Liver (tissue), 9 donors: Measurements from ENCODE around the gene WLS. TPM values are rescaled to one million over a fixed set of nuclear protein-coding genes. Genes with fewer than 3 reads are reported as not detected.

Source experiments
- DNase-seq: peaks from one replicate; pipeline ENCODE4 v3.0.0-alpha.2; 2017; ENCODE audit warnings: low spot score
- H3K27ac ChIP-seq, 2 donors: one replicate each; pipeline ENCODE4 v1.7.0; 2013; ENCODE audit warnings: inconsistent platforms in 2 of 2, low read length in 2 of 2, control low read depth in 1 of 2, low read depth in 1 of 2, mild to moderate bottlenecking in 1 of 2
- H3K27me3 ChIP-seq, 4 donors: one replicate each; pipeline versions ENCODE4 v1.6.1 to v1.7.0; 2013; ENCODE audit warnings: low read length in 3 of 4, inconsistent platforms in 1 of 4, mild to moderate bottlenecking in 1 of 4, moderate library complexity in 1 of 4; ENCODE audit not compliant: control insufficient read depth in 4 of 4, insufficient read depth in 4 of 4
- H3K36me3 ChIP-seq, 4 donors: one replicate each; pipeline versions ENCODE4 v1.6.1 to v1.7.0; 2013; ENCODE audit warnings: low read length in 3 of 4, mild to moderate bottlenecking in 3 of 4, low read depth in 1 of 4, moderate library complexity in 1 of 4; ENCODE audit not compliant: control insufficient read depth in 4 of 4, insufficient read depth in 3 of 4
- H3K4me1 ChIP-seq, 4 donors: one replicate each; pipeline versions ENCODE4 v1.6.1 to v1.7.0; 2013; ENCODE audit warnings: low read length in 3 of 4, mild to moderate bottlenecking in 3 of 4, moderate library complexity in 1 of 4; ENCODE audit not compliant: control insufficient read depth in 4 of 4, insufficient read depth in 4 of 4
- H3K4me3 ChIP-seq, 3 donors: one replicate each; pipeline versions ENCODE4 v1.6.1 to v1.7.0; 2013; ENCODE audit warnings: low read length in 3 of 3, control low read depth in 1 of 3, low read depth in 1 of 3, mild to moderate bottlenecking in 1 of 3
- H3K9ac ChIP-seq, 2 donors: one replicate each; pipeline ENCODE4 v1.7.0; 2013; ENCODE audit warnings: low read length in 2 of 2, mild to moderate bottlenecking in 2 of 2, moderate library complexity in 2 of 2, control low read depth in 1 of 2, low read depth in 1 of 2
- H3K9me3 ChIP-seq, 4 donors: one replicate each; pipeline versions ENCODE4 v1.6.1 to v1.7.0; 2013; ENCODE audit warnings: low read length in 3 of 4; ENCODE audit not compliant: control insufficient read depth in 4 of 4
- ATF3 ChIP-seq: IDR thresholded peaks from 2 replicates; pipeline ENCODE4 v1.6.1; 2016; ENCODE audit warnings: antibody characterized with exemption
- CTCF ChIP-seq: fragments of 150-350 bp; IDR thresholded peaks from 2 replicates; pipeline ENCODE4 v1.5.1; 2017; ENCODE audit warnings: improper control_type of control experiment, low read depth, low read length; ENCODE audit not compliant: missing input control
- GABPA ChIP-seq, 2 donors: IDR thresholded peaks in 1 of 2; conservative IDR thresholded peaks in 1 of 2; 2 replicates each; pipeline ENCODE4 v1.6.1; 2016; ENCODE audit warnings: antibody characterized with exemption in 2 of 2, mild to moderate bottlenecking in 1 of 2, moderate library complexity in 1 of 2
- HNF4A ChIP-seq, 2 donors: conservative IDR thresholded peaks; 2 replicates each; pipeline ENCODE4 v1.6.1; 2016; ENCODE audit warnings: antibody characterized with exemption in 2 of 2, mild to moderate bottlenecking in 2 of 2
- JUND ChIP-seq, 2 donors: IDR thresholded peaks; 2 replicates each; pipeline ENCODE4 v1.6.1; 2016; ENCODE audit warnings: antibody characterized with exemption in 2 of 2
- MAX ChIP-seq: IDR thresholded peaks from 2 replicates; pipeline ENCODE4 v1.6.1; 2016; ENCODE audit warnings: antibody characterized with exemption
- NR2F2 ChIP-seq: IDR thresholded peaks from 2 replicates; pipeline ENCODE4 v1.6.1; 2016; ENCODE audit warnings: antibody characterized with exemption
- REST ChIP-seq: IDR thresholded peaks from 2 replicates; pipeline ENCODE4 v1.6.1; 2016; ENCODE audit warnings: antibody characterized with exemption, mild to moderate bottlenecking
- RXRA ChIP-seq, 2 donors: IDR thresholded peaks; 2 replicates each; pipeline ENCODE4 v1.6.1; 2017 to 2018; ENCODE audit warnings: antibody characterized with exemption in 2 of 2, mild to moderate bottlenecking in 1 of 2
- SP1 ChIP-seq: IDR thresholded peaks from 2 replicates; pipeline ENCODE4 v1.6.1; 2018; ENCODE audit warnings: antibody characterized with exemption, mild to moderate bottlenecking
- TAF1 ChIP-seq: conservative IDR thresholded peaks from 2 replicates; pipeline ENCODE4 v1.6.1; 2016; ENCODE audit warnings: antibody characterized with exemption, mild to moderate bottlenecking
- ZBTB33 ChIP-seq: IDR thresholded peaks from 2 replicates; pipeline ENCODE4 v1.6.1; 2016; ENCODE audit warnings: antibody characterized with exemption
- WGBS: extraction: QIAGEN DNeasy Blood & Tissue Kit; methylation state at CpG from one replicate; pipeline ENCODE4 v1.1.7; 2013; 5-methylcytosine and 5-hydroxymethylcytosine counted together
- polyA plus RNA-seq, 2 donors: library from polyadenylated mRNA; stranded (reverse) in 1 of 2; unstranded in 1 of 2; fragments of 200-250 nt in 1 of 2; fragments of >200 nt in 1 of 2; fragmentation: Nextera tagmentation in 1 of 2; extraction: Ambion mirVana in 1 of 2; gene quantifications; one replicate each; pipeline versions ENCODE4 v1.2.1 to v1.2.3, GENCODE V29; 2013 to 2015
- total RNA-seq, 2 donors: library from RNA; depleted of rRNA; stranded (reverse); fragments of >200 nt; gene quantifications; one replicate each; pipeline ENCODE4 v1.2.3, GENCODE V29; 2014
- donor health status: healthy.
- donor health status: healthy.
- donor health status: healthy.
- donor health status: healthy.
- donor health status: healthy.

Gene WLS
- total and polyA plus RNA-seq, 4 donors: 3.2 to 12.5 (median 7.7) TPM

GRCh38 chr1:68229650-68230483, 2.5 kb downstream of the WLS start:
- H3K36me3 ChIP-seq: no peaks in the 10 kb centered on the region
- H3K9ac ChIP-seq: no peak overlapping the region
- DNase-seq: no peak
- H3K27ac ChIP-seq: no peak overlapping the region
- H3K27me3 ChIP-seq: no peaks in the 10 kb centered on the region
- 82% methylated on average over 7 of the region's 7 CpGs for WGBS
- no peaks in the 10 kb centered on the region for H3K9me3 ChIP-seq
- peaks cover 0 to 17% (median 12%) of the 10 kb centered on the region in 4 donors for H3K4me1 ChIP-seq
- TF ChIP-seq SP1 (no peak), HNF4A (conservative IDR thresholded peaks at IDR 0.05) (no peak), CTCF (no peak), MAX (no peak), ATF3 (no peak)
- no peak overlapping the region for H3K4me3 ChIP-seq

- no peak for DNase-seq
- Histone ChIP-seq H3K9me3 (no peaks in the 10 kb centered on the region), H3K9ac (no peak overlapping the region), H3K4me1 (peaks cover 0 to 17% (median 12%) of the 10 kb centered on the region in 4 donors), H3K4me3 (no peak overlapping the region), H3K36me3 (no peaks in the 10 kb centered on the region), H3K27me3 (no peaks in the 10 kb centered on the region), H3K27ac (no peak overlapping the region)
- WGBS: 36% methylated on average over 3 of the region's 3 CpGs
- no peak for TF ChIP-seq ATF3
Observed at GRCh38 chr1:68228851-68229250, 3.5 kb downstream of the WLS start.

GRCh38 chr1:68227598-68227997, 4.7 kb downstream of the WLS start:
- Histone ChIP-seq H3K9ac (no peak overlapping the region), H3K4me1 (peaks cover 0 to 16% (median 10%) of the 10 kb centered on the region in 4 donors), H3K27me3 (no peaks in the 10 kb centered on the region), H3K27ac (no peak overlapping the region), H3K9me3 (no peaks in the 10 kb centered on the region), H3K4me3 (no peak overlapping the region), H3K36me3 (no peaks in the 10 kb centered on the region)
- TF ChIP-seq GABPA (IDR thresholded peaks at IDR 0.05 in 1 of 2, conservative IDR thresholded peaks at IDR 0.05 in 1 of 2) (no peak), NR2F2 (no peak), RXRA (IDR thresholded peaks at IDR 0.05) (no peak), ZBTB33 (no peak), JUND (IDR thresholded peaks at IDR 0.05) (no peak), CTCF (no peak), TAF1 (no peak), REST (no peak), MAX (no peak), ATF3 (no peak), SP1 (no peak)
- no peak for DNase-seq
